ENCODE results near the gene KCNJ8. TPM values are rescaled to one million over a fixed set of nuclear protein-coding genes. Genes with fewer than 3 reads are reported as not detected.
A peak's percentile ranks its signal among the peaks of the same experiment; 100 is the strongest.

The KCNJ8 gene
- total RNA-seq, result 10 to 100 TPM in 2 of 3 donors, 1 to 10 TPM in 1; 8.6 to 34.1 (median 19.2) TPM

DNA sequence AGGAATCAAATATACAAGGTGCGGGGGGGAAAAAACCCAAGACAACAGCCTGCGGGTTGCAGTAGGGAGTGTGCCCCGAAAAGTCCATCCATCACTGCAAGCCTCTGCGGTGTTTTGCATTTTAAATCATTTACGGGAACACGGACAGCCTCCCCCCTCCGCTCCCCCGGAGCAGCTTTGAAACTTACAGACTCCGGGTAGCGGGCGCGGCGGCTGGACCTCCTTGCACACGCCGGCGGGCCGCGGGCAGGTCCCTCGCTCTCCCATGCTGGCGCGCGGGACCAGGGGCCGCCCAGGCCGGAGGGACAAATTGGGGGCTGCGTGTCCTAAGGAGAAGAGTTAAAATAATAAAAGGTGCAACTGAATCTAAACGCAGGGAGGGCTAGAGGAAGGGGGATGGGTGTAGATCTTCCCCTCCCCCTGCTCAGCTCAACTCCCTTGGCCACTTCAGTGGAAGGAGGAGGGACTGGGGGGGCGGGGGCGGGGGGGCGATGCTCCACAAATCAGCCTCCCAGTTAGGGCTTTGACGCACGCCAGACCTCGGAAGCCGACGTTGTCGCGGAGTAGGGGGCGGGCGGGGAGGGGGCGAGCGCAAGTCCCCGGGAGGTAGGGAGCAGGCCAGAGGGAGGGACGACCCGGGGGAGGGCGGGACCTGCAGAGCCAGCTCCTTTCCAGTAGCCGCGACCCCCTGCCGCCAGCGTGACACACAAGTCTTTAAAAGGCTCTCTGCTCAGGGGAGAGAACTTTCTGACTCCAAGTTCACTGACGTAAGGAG, at the start of gene KCNJ8:
KCNJ8 (minus strand) TSS at position 349 of the 775 bp plus-strand sequence. CDS start 1,090 bp downstream, outside the sequence.
- no peaks in the 10 kb centered on the region for H3K27me3 ChIP-seq
- no peaks in the 10 kb centered on the region for H3K36me3 ChIP-seq
- intact Hi-C loops (cut with DNase I; ENCODE audit: low total_unique reads), result no loop called here
- no peak for DNase-seq (ENCODE audit: low spot score in 2 of 2)
- TF ChIP-seq, protein P1, sequence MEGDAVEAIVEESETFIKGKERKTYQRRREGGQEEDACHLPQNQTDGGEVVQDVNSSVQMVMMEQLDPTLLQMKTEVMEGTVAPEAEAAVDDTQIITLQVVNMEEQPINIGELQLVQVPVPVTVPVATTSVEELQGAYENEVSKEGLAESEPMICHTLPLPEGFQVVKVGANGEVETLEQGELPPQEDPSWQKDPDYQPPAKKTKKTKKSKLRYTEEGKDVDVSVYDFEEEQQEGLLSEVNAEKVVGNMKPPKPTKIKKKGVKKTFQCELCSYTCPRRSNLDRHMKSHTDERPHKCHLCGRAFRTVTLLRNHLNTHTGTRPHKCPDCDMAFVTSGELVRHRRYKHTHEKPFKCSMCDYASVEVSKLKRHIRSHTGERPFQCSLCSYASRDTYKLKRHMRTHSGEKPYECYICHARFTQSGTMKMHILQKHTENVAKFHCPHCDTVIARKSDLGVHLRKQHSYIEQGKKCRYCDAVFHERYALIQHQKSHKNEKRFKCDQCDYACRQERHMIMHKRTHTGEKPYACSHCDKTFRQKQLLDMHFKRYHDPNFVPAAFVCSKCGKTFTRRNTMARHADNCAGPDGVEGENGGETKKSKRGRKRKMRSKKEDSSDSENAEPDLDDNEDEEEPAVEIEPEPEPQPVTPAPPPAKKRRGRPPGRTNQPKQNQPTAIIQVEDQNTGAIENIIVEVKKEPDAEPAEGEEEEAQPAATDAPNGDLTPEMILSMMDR (IDR thresholded peaks at IDR 0.05), result no peak
- TF ChIP-seq POLR2AphosphoS5 (IDR thresholded peaks at IDR 0.05) (no peak), POLR2A (IDR thresholded peaks at IDR 0.05) (no peak)
- H3K27ac ChIP-seq, result peak within 1 kb of the TSS; percentile 57 to 86
- H3K4me3 ChIP-seq, result peak within 1 kb of the TSS; percentile 56 to 74 (median 57)
- no peaks in the 10 kb centered on the region for H3K4me1 ChIP-seq
- H3K9me3 ChIP-seq, result no peaks in the 10 kb centered on the region

DNA sequence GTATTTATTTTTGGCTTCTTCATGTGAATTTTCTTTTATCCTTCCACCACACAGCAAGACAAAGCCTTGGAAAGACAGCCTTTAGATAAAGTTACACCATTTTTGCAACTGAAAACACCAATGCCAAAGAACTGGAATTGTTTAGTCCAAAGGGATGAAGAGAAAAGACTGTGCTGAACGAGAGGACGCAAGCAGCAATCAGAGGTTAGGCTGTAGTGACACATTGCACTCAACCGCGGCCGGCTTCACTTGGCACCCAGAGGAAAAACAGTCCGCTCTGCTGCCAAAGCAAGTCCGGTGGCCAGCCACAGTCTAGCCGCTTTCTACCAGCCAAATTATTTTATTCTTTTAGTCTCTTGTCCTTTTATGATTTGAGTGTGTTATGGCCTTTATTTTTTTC, 49.1 kb upstream of the KCNJ8 start:
- no peak overlapping the region for H3K4me3 ChIP-seq
- intact Hi-C loops (cut with DNase I; ENCODE audit: low total_unique reads), result no loop called here

DNA sequence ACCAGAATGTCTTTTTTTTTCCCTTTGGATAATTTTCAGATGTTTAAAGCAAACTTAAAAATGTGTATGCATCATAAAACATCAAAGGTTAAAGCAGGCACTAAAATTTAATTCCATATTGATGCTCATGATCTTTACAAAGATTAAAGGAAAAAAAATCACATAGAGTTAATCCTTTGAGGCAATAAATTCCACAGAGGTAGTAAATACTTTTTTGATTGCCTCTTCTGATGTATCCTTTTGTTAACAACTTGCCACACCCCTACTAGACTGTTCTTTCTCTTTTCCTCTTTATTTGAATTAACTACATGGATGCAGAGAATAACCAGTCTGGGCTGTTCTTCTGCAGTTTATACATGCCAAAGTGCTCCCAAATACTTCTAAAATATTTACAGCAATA, 45.2 kb upstream of the KCNJ8 start:
- H3K9me3 ChIP-seq, result no peaks in the 10 kb centered on the region
- intact Hi-C loops (cut with DNase I; ENCODE audit: low total_unique reads), result no loop called here
- H3K4me1 ChIP-seq, result no peaks in the 10 kb centered on the region
- no peak overlapping the region for H3K4me3 ChIP-seq
- no peaks in the 10 kb centered on the region for H3K27me3 ChIP-seq
- no peaks in the 10 kb centered on the region for H3K36me3 ChIP-seq
- H3K27ac ChIP-seq, result no peak overlapping the region
- TF ChIP-seq POLR2A (IDR thresholded peaks at IDR 0.05), result no peak
- TF ChIP-seq, protein P1 (IDR thresholded peaks at IDR 0.05), result no peak
- TF ChIP-seq POLR2AphosphoS5 (IDR thresholded peaks at IDR 0.05), result no peak
- no peak for DNase-seq (ENCODE audit: low spot score in 2 of 2)

More for the DNA sequence above, 49.1 kb upstream of the KCNJ8 start:
- Histone ChIP-seq H3K36me3 (no peaks in the 10 kb centered on the region), H3K4me1 (no peaks in the 10 kb centered on the region), H3K27me3 (no peaks in the 10 kb centered on the region), H3K9me3 (no peaks in the 10 kb centered on the region), H3K27ac (no peak overlapping the region)
- TF ChIP-seq POLR2AphosphoS5 (IDR thresholded peaks at IDR 0.05) (no peak), POLR2A (IDR thresholded peaks at IDR 0.05) (no peak)
- TF ChIP-seq, protein P1 (IDR thresholded peaks at IDR 0.05), result no peak
- no peak for DNase-seq (ENCODE audit: low spot score in 2 of 2)

DNA sequence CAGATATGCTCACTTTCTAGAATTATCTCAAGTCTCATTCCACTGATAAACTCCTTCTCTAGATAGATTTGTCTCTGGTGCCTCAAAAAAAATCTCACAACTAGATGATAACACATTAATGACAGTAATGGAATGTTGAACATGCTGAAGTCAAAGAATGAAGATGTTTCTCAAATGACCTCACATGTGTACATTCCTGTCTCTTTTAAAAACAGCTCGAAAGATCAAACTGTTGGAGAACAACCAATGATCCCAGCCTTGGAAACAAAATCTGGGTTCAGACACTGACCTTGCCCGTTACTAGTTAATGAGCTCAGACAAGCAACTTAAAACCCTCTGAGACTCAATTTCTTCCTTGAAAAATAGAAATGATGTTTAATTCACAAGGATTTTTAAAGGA, 44.7 kb upstream of the KCNJ8 start:
- Histone ChIP-seq H3K4me1 (no peaks in the 10 kb centered on the region), H3K27ac (no peak overlapping the region), H3K36me3 (no peaks in the 10 kb centered on the region), H3K9me3 (no peaks in the 10 kb centered on the region), H3K27me3 (no peaks in the 10 kb centered on the region), H3K4me3 (no peak overlapping the region)
- intact Hi-C loops (cut with DNase I; ENCODE audit: low total_unique reads), result no loop called here
- DNase-seq (ENCODE audit: low spot score in 2 of 2), result no peak
- TF ChIP-seq POLR2AphosphoS5 (IDR thresholded peaks at IDR 0.05) (no peak), POLR2A (IDR thresholded peaks at IDR 0.05) (no peak)
- TF ChIP-seq, protein P1 (IDR thresholded peaks at IDR 0.05), result no peak

DNA sequence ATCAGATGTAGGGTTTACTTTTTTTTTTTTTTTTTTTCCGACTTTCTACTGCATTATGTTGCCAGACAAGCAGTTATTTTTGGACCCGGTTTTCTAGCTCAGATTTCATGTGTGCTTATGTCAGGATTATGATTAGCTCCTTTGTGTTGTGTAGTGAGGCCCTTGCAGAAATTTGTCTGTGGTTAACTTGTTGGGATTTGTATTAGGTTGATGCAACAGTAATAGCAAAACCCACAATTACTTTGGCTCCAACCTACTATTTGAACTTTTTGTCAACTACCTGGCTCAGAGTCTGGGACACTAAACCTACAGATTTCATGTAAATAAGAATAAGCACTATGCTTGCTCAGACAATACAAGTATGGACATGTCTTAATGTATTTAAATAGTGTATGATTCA, 44.1 kb upstream of the KCNJ8 start:
- Histone ChIP-seq H3K4me3 (no peak overlapping the region), H3K4me1 (no peaks in the 10 kb centered on the region), H3K36me3 (no peaks in the 10 kb centered on the region), H3K27ac (no peak overlapping the region), H3K27me3 (no peaks in the 10 kb centered on the region), H3K9me3 (no peaks in the 10 kb centered on the region)
- intact Hi-C loops (cut with DNase I; ENCODE audit: low total_unique reads), result no loop called here
- DNase-seq (ENCODE audit: low spot score in 2 of 2), result no peak
- TF ChIP-seq, protein P1 (IDR thresholded peaks at IDR 0.05), result no peak
- TF ChIP-seq POLR2A (IDR thresholded peaks at IDR 0.05) (no peak), POLR2AphosphoS5 (IDR thresholded peaks at IDR 0.05) (no peak)

All from breast epithelium (tissue), 4 donors.